Gastroesophageal sphincter (tissue), 4 donors: ENCODE measurements around the gene KLK8. TPM values are rescaled to one million over a fixed set of nuclear protein-coding genes. Genes with fewer than 3 reads are reported as not detected.
"Not testable (repeated sequence)": the region's sequence is repeated elsewhere in the genome, so short reads cannot be mapped to it uniquely, and the experiment has no call there.

Experiments used
- ATAC-seq: fragments of 150-250 bp; one replicate; pipeline ENCODE4 v1.9.1; 2016; ENCODE audit warnings: mild to moderate bottlenecking, moderate library complexity
- H3K27ac ChIP-seq, 4 donors: fragments of 200-600 bp; sonication (generic) in 3 of 4; 1 replicate in 3 of 4; 2 replicates in 1 of 4; pipeline ENCODE4 v1.5.1; 2016 to 2019
- H3K27me3 ChIP-seq: fragments of 200-600 bp; sonication (generic); one replicate; pipeline ENCODE4 v1.5.1; 2019
- H3K36me3 ChIP-seq, 2 donors: fragments of 200-600 bp; sonication (generic); one replicate each; pipeline ENCODE4 v1.5.1; 2019; ENCODE audit warnings: control low read depth in 1 of 2
- H3K4me1 ChIP-seq, 3 donors: fragments of 200-600 bp; sonication (generic); 1 replicate in 2 of 3; 2 replicates in 1 of 3; pipeline ENCODE4 v1.5.1; 2016 to 2019; ENCODE audit warnings: control low read depth in 2 of 3
- H3K4me3 ChIP-seq, 2 donors: fragments of 200-600 bp; sonication (generic); one replicate each; pipeline ENCODE4 v1.5.1; 2019; ENCODE audit warnings: mild to moderate bottlenecking in 1 of 2, moderate library complexity in 1 of 2
- H3K9me3 ChIP-seq, 3 donors: fragments of 200-600 bp; sonication (generic); one replicate each; pipeline ENCODE4 v1.5.1; 2017 to 2019; ENCODE audit warnings: control low read depth in 2 of 3
- EP300 ChIP-seq: sonication (generic); formaldehyde crosslinking; IDR thresholded peaks from one replicate; pipeline ENCODE4 v1.6.1; 2017; ENCODE audit warnings: antibody characterized with exemption, mild to moderate bottlenecking
- POLR2A ChIP-seq, 2 donors: fragments of 450-650 bp; IDR thresholded peaks; one replicate each; pipeline ENCODE4 v1.6.1; 2017; ENCODE audit warnings: antibody characterized with exemption in 2 of 2, mild to moderate bottlenecking in 2 of 2, moderate library complexity in 1 of 2
- POLR2AphosphoS5 ChIP-seq: sonication (generic); formaldehyde crosslinking; IDR thresholded peaks from one replicate; pipeline ENCODE4 v1.6.1; 2017; ENCODE audit warnings: antibody characterized with exemption
- WGBS, 2 donors: methylation state at CpG; one replicate each; pipeline ENCODE4 v1.1.5; 2018; ENCODE audit warnings: low coverage in 1 of 2; 5-methylcytosine and 5-hydroxymethylcytosine counted together
- total RNA-seq, 4 donors: library from RNA; depleted of rRNA; stranded (reverse); fragments of >200 nt; gene quantifications; one replicate each; pipeline ENCODE4 v1.1.0, GENCODE V29; 2016
- TF ChIP-seq, protein P1 (sequence below), 4 experiments: fragments of 200-600 bp in 2 of 4; fragments of 450-650 bp in 2 of 4; sonication (generic) in 1 of 4; IDR thresholded peaks; one replicate each; pipeline ENCODE4 v1.5.1; 2017 to 2019; ENCODE audit warnings: antibody characterized with exemption in 4 of 4, mild to moderate bottlenecking in 2 of 4, moderate library complexity in 2 of 4

Gene KLK8
- total RNA-seq, 4 donors from 2014 or later: 2.3 to 4.6 TPM; not detected in 2

DNA sequence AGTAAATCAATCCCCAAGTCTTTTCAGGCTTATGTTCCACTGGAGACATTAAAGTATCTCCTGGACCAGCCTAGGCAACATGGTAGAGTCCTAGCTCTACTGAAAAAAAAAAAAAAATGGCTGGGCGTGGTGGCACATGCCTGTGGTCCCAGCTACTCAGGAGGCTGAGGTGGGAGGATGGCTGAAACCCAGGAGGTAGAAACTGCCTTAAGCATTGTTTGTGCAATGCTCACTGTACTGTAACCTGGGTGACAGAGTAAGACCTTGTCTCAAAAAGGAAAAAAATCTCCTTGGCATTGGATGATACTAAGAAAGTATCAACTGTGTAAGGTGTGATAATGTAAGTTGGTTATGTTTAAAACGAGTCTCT lies 8.8 kb downstream of the KLK8 start:
- TF ChIP-seq, protein P1, sequence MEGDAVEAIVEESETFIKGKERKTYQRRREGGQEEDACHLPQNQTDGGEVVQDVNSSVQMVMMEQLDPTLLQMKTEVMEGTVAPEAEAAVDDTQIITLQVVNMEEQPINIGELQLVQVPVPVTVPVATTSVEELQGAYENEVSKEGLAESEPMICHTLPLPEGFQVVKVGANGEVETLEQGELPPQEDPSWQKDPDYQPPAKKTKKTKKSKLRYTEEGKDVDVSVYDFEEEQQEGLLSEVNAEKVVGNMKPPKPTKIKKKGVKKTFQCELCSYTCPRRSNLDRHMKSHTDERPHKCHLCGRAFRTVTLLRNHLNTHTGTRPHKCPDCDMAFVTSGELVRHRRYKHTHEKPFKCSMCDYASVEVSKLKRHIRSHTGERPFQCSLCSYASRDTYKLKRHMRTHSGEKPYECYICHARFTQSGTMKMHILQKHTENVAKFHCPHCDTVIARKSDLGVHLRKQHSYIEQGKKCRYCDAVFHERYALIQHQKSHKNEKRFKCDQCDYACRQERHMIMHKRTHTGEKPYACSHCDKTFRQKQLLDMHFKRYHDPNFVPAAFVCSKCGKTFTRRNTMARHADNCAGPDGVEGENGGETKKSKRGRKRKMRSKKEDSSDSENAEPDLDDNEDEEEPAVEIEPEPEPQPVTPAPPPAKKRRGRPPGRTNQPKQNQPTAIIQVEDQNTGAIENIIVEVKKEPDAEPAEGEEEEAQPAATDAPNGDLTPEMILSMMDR (IDR thresholded peaks at IDR 0.05): no peak
- TF ChIP-seq POLR2AphosphoS5 (no peak), EP300 (no peak), POLR2A (IDR thresholded peaks at IDR 0.05) (no peak)
- no peaks in the 10 kb centered on the region for H3K9me3 ChIP-seq
- H3K27me3 ChIP-seq: peaks cover 31% of the 10 kb centered on the region
- H3K36me3 ChIP-seq: no peaks in the 10 kb centered on the region
- H3K4me1 ChIP-seq: no peaks in the 10 kb centered on the region
- 53 to 60% methylated on average over 2 of the region's 2 CpGs for WGBS, 2 donors
- no peak for ATAC-seq
- H3K4me3 ChIP-seq: no peak overlapping the region
- H3K27ac ChIP-seq: no peak overlapping the region

DNA sequence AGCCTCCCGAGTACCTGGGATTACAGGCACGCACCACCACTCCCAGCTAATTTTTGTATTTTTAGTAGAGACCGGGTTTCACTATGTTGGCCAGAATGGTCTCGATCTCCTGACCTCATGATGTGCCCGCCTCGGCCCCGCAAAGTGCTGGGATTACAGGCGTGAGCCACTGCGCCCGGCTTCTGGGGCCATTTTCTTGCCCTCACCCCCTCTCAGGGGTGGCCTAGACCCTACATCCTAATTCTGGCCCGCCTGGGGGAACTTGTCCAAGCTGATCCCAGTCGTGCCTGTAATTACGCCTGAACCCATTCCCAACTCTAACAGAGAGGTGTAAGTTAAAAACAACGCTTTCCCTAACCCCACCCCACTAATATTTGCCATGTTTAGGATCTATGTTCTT lies 17.0 kb downstream of the KLK8 start:
- 79 to 83% methylated on average over 6 to 7 of the region's 14 CpGs for WGBS, 2 donors
- H3K27ac ChIP-seq, H3K4me3 ChIP-seq, H3K9me3 ChIP-seq, H3K36me3 ChIP-seq, H3K4me1 ChIP-seq, ATAC-seq: not testable (repeated sequence)
- H3K27me3 ChIP-seq: peaks cover 82% of the 10 kb centered on the region

DNA sequence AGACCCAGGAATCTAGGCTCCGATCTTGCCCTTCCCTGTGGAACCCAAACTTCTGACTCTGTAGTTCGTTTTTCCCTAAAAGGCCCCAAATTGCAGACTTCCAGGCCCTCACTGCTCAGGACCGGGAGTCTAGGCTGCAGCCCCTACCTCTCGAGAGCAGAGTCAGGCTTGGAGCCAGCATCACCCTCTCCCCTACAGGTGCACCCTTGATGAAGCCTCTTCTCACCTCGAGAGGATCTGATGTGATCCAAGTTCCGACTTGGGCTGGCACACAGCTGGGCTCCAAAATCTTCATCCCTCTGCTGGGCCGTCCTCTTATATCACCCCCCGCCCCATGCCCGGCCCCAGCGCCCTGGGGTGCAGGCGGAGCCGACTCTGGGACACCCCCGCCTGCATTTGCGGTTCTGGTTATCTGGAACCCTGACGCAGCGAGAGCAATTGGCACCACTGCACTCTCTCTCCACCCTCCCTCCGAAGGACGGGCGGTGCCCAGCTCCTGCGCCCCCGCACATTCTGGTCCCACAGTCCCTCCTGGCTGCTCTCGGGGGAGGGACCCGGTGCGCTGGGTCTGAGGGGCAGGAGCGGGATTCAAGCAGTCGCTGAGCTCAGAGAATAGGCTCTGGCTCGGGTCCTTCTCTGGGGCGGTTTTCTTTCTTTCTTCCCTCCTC lies 17.6 kb downstream of the KLK8 start, which contains the start of gene KLK7:
Gene KLK7, minus strand, starts transcription at position 293 of the 668 bp plus-strand sequence. CDS start 1,518 bp downstream, outside the sequence.
- peaks cover 84% of the 10 kb centered on the region for H3K27me3 ChIP-seq
- H3K27ac ChIP-seq: no peak within 1 kb of the TSS
- peaks cover 0 to 4% (median 0%) of the 10 kb centered on the region in 3 donors for H3K9me3 ChIP-seq
- TF ChIP-seq POLR2AphosphoS5: no peak
- no peaks in the 10 kb centered on the region for H3K4me1 ChIP-seq
- 11% methylated on average over 9 of the region's 28 CpGs; no CpG with 5 or more reads in 1 of the 2 donors for WGBS, 2 donors
- H3K36me3 ChIP-seq: no peaks in the 10 kb centered on the region
- no peak for ATAC-seq
- no peak within 1 kb of the TSS for H3K4me3 ChIP-seq

DNA sequence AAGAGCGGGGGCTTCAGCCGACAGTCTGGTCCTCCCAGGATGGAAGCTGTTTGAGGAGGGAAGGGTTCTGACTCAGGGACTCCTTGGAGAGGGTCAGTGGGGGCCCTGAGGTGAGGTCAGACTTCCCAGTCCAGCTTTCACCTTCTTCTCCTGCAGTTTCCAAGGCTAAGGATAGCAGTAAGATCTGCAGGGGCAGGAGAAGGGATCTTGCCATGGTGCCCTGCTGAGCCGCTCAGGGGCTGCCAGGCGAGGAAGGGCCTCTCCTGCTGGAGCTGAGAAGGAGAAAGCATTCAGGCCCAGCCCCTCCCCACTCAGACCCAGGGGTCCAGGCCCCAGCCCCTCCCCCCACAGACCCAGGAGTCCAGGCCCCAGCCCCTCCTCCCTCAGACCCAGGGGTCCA lies 19.2 kb downstream of the KLK8 start:
- 35 to 65% methylated on average over 2 of the region's 4 CpGs for WGBS, 2 donors
- Histone ChIP-seq H3K27me3 (peaks cover 88% of the 10 kb centered on the region), H3K4me3 (no peak overlapping the region), H3K36me3 (no peaks in the 10 kb centered on the region), H3K27ac (no peak overlapping the region), H3K4me1 (no peaks in the 10 kb centered on the region), H3K9me3 (peaks cover 0 to 4% (median 0%) of the 10 kb centered on the region in 3 donors)
- no peak for ATAC-seq
- no peak for TF ChIP-seq POLR2AphosphoS5
- TF ChIP-seq POLR2A (IDR thresholded peaks at IDR 0.05): no peak
- TF ChIP-seq EP300: no peak
- TF ChIP-seq, protein P1 (IDR thresholded peaks at IDR 0.05): no peak

DNA sequence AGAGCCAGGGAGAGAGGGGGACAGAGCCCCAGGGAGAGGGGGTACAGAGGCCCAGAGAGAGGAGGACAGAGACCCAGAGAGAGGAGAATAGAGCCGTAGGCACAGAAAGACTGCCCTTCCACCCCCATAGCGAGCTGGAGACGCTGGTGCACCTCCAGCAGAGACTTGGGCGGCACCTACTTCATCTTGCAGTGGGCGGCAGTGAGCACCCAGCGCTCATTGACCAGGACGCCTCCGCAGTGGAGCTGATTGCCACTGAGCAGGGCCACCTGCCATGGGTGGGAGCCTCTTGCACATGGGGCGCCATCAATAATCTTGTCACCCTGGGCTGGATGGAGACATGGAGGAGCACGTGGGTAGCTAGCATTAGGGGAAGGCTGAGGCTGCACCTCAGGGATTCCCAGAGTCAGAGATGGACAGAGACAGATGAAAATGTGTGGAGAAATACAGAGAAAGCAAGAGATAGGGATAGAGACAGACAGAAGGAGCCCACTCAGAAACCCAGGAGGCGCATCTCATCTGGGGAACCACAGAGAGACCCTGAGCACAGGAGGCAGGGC lies 19.7 kb downstream of the KLK8 start:
- WGBS, 2 donors: 48% methylated on average over 6 to 7 of the region's 11 CpGs
- Histone ChIP-seq H3K4me1 (no peaks in the 10 kb centered on the region), H3K27me3 (peaks cover 91% of the 10 kb centered on the region), H3K27ac (no peak overlapping the region), H3K36me3 (no peaks in the 10 kb centered on the region), H3K9me3 (peaks cover 0 to 4% (median 0%) of the 10 kb centered on the region in 3 donors), H3K4me3 (no peak overlapping the region)
- no peak for ATAC-seq
- TF ChIP-seq POLR2A (IDR thresholded peaks at IDR 0.05) (no peak), EP300 (no peak), POLR2AphosphoS5 (no peak)
- TF ChIP-seq, protein P1 (IDR thresholded peaks at IDR 0.05): no peak

DNA sequence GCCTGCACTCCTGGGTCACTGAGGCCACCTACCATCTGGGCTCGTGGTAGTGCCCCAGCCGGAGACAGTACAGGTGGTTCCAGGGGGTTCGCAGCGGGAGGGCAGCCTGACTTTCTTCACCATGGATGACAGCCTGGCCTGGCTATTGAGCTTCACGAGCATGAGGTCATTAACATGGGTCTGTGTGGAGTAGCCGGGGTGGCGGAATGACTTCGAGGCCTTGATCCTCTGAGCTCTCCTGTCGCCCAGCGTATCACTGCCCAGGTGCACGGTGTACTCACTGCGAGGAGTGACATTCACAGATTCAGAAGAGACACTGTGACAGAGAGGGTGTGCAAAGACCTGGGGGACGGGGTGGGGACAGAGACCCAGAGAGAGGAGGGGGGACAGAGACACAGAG lies 21.2 kb downstream of the KLK8 start:
- Histone ChIP-seq H3K27ac (no peak overlapping the region), H3K27me3 (peaks cover 94% of the 10 kb centered on the region), H3K4me3 (no peak overlapping the region), H3K36me3 (no peaks in the 10 kb centered on the region), H3K4me1 (no peaks in the 10 kb centered on the region), H3K9me3 (no peaks in the 10 kb centered on the region)
- no peak for ATAC-seq
- WGBS, 2 donors: 30 to 50% methylated on average over 2 to 3 of the region's 13 CpGs
- TF ChIP-seq EP300: no peak
- TF ChIP-seq POLR2AphosphoS5: no peak
